ENCODE measurements around the gene MPDU1.
A peak's percentile ranks its signal among the peaks of the same experiment; 100 is the strongest.

MPDU1 gene

DNA sequence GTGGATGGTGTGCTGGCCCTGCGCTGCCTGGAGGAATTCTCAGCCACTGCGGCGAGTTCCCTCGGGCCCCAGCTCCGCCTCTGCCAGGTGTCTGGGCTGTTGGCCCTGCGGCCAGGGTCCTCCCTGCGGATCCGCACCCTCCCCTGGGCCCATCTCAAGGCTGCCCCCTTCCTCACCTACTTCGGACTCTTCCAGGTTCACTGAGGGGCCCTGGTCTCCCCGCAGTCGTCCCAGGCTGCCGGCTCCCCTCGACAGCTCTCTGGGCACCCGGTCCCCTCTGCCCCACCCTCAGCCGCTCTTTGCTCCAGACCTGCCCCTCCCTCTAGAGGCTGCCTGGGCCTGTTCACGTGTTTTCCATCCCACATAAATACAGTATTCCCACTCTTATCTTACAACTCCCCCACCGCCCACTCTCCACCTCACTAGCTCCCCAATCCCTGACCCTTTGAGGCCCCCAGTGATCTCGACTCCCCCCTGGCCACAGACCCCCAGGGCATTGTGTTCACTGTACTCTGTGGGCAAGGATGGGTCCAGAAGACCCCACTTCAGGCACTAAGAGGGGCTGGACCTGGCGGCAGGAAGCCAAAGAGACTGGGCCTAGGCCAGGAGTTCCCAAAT lies 26.4 kb upstream of the MPDU1 start:
- no peak overlapping the region for H3K4me3 ChIP-seq (replicated peaks; ENCODE audit: low read depth, low read length)
- DNase-seq (ENCODE audit: low read depth) = no peak
- TF ChIP-seq, protein P1, sequence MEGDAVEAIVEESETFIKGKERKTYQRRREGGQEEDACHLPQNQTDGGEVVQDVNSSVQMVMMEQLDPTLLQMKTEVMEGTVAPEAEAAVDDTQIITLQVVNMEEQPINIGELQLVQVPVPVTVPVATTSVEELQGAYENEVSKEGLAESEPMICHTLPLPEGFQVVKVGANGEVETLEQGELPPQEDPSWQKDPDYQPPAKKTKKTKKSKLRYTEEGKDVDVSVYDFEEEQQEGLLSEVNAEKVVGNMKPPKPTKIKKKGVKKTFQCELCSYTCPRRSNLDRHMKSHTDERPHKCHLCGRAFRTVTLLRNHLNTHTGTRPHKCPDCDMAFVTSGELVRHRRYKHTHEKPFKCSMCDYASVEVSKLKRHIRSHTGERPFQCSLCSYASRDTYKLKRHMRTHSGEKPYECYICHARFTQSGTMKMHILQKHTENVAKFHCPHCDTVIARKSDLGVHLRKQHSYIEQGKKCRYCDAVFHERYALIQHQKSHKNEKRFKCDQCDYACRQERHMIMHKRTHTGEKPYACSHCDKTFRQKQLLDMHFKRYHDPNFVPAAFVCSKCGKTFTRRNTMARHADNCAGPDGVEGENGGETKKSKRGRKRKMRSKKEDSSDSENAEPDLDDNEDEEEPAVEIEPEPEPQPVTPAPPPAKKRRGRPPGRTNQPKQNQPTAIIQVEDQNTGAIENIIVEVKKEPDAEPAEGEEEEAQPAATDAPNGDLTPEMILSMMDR (IDR thresholded peaks at IDR 0.05; ENCODE audit: low read length, missing control alignments) = no peak

DNA sequence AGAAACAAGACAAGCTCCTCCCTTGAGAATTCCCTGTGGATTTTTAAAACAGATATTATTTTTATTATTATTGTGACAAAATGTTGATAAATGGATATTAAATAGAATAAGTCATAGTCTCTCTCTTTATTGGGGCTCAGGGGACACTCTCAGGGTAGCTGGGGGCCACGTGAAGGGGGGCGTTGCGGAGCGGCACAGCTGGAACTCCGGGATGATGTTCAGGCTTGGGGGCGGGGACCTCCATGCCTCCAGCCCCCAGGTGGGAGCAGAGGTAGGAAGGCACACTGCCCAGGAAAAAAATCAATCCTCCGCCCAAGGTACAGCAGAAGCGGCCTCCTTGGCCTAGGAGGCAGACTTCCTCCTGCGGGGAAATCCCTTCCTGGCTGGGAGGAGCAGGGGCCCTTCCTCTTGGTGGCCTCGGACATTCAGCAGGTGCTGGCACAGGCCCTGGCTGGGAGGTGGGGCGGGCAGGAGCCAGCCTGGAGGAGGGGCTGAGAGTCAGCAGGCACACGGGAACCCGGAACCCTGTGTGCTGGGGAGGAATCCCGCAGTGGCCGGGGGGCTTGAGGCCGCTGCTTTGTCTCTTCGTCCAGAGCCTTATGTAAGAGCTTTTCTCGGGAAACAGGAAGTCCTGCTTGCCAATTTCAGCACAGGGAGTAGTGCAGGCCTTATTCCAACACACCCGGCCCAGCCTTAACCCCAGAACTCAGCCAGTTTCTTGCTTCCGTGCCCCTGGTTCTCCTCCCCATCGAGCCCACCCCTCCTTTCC lies 25.7 kb upstream of the MPDU1 start:
- peak overlapping the region; percentile 24 for H3K4me3 ChIP-seq (replicated peaks; ENCODE audit: low read depth, low read length)
- TF ChIP-seq, protein P1 (IDR thresholded peaks at IDR 0.05; ENCODE audit: low read length, missing control alignments) = no peak
- peak; percentile 93 for DNase-seq (ENCODE audit: low read depth)

DNA sequence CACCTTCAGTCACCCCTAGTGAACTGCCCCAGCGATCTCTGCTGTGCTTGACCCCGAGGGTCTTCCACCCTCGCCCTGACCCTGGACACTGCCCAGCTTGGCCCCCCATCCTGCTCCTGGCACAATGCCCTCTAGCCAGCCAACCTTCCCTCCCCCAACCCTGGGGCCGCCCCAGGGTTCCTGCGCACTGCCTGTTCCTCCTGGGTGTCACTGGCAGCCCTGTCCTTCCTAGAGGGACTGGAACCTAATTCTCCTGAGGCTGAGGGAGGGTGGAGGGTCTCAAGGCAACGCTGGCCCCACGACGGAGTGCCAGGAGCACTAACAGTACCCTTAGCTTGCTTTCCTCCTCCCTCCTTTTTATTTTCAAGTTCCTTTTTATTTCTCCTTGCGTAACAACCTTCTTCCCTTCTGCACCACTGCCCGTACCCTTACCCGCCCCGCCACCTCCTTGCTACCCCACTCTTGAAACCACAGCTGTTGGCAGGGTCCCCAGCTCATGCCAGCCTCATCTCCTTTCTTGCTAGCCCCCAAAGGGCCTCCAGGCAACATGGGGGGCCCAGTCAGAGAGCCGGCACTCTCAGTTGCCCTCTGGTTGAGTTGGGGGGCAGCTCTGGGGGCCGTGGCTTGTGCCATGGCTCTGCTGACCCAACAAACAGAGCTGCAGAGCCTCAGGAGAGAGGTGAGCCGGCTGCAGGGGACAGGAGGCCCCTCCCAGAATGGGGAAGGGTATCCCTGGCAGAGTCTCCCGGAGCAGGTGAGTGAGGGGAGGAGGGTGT lies 24.9 kb upstream of the MPDU1 start, which contains the start of gene TNFSF13:
TSS of gene TNFSF13 (plus strand) at position 207 of the 776 bp plus-strand sequence. CDS start at position 497, 290 bp downstream.
- no peak for DNase-seq (ENCODE audit: low read depth)
- H3K4me3 ChIP-seq (replicated peaks; ENCODE audit: low read depth, low read length) = peak within 1 kb of the TSS; percentile 24
- TF ChIP-seq, protein P1 (IDR thresholded peaks at IDR 0.05; ENCODE audit: low read length, missing control alignments) = no peak

DNA sequence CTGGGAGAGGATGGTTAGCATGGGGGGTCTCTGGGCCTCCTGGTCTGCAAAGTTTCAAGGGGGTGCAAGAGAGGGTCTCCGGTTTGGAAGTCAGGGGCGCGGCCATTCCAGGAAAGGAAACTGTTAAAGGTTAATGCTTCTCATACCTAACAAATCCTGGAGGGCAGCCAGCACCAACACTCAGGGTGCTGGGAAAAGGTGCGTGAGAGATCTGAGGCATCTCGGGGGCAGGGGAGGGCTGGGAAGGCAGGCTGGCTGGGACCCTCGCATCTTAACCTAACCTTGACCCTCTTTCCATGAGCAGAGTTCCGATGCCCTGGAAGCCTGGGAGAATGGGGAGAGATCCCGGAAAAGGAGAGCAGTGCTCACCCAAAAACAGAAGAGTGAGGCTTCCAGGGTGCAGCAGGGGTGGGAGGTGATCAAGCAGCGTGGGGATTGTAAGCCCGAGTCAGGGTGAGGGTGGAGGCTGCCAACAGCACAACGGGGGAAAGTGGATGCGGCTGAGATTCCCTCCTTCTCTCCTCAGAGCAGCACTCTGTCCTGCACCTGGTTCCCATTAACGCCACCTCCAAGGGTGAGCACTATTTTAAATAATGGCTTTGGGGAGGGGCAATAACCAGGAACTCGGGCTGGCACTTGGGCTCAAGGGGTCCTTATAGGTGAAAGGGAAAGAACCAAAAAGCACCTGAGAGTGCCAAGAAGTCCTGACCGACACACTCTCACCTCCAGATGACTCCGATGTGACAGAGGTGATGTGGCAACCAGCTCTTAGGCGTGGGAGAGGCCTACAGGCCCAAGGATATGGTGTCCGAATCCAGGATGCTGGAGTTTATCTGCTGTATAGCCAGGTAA lies 24.1 kb upstream of the MPDU1 start:
- TF ChIP-seq, protein P1 (IDR thresholded peaks at IDR 0.05; ENCODE audit: low read length, missing control alignments) = no peak
- H3K4me3 ChIP-seq (replicated peaks; ENCODE audit: low read depth, low read length) = no peak overlapping the region
- DNase-seq (ENCODE audit: low read depth) = no peak

DNA sequence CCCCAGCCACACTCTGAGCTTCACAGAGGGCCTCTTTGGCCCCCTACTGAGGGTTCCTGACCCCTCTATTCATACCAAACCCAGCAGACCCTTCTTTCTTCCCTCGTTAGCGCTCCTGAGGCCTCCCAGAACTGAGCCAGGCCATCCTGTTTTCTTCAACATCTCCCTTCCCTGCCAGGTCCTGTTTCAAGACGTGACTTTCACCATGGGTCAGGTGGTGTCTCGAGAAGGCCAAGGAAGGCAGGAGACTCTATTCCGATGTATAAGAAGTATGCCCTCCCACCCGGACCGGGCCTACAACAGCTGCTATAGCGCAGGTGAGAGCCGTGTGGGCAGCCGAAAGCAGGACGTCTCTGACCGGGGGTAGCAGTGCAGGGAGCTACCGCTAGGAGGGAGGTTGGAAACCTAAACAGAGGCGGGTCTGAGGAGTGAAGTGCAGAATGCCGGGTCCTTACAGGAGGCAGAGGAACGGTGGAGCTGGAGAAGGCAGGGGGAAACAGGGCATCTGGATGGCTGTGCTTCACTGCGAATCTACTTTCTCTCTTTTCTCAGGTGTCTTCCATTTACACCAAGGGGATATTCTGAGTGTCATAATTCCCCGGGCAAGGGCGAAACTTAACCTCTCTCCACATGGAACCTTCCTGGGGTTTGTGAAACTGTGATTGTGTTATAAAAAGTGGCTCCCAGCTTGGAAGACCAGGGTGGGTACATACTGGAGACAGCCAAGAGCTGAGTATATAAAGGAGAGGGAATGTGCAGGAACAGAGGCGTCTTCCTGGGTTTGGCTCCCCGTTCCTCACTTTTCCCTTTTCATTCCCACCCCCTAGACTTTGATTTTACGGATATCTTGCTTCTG lies 23.3 kb upstream of the MPDU1 start:
- H3K4me3 ChIP-seq (replicated peaks; ENCODE audit: low read depth, low read length) = peak overlapping the region; percentile 81
- TF ChIP-seq, protein P1 (IDR thresholded peaks at IDR 0.05; ENCODE audit: low read length, missing control alignments) = peak; percentile 79
- peak; percentile 65 for DNase-seq (ENCODE audit: low read depth)

All from fibroblast of pulmonary artery (primary cell).